ENCODE measurements around the gene PRR16.

DNA sequence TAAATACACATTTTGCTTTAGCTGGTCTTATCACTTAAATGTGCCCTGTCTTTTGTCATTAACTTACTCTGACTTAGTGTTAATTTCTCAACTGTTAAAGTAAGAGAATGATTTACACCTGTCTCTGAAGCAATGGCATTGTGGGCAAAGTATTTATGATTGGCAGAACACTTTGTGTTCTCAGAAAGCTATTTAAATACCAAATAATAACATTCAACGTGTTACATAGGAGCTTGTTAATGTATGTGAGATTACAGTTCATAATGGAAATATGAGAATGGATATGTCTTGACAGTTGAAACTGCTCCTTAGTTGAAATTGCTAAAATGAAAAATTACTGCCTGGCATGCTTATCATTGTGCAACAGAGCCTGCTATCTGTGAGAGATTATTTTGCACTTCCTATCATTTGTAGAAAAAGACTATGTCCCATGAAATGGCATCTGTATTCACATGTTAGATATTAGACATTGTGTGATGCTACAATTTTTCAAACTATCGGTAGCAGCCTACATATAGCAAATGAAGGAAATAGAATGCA is 46.1 kb downstream of the PRR16 start:
- TF ChIP-seq, protein P1, sequence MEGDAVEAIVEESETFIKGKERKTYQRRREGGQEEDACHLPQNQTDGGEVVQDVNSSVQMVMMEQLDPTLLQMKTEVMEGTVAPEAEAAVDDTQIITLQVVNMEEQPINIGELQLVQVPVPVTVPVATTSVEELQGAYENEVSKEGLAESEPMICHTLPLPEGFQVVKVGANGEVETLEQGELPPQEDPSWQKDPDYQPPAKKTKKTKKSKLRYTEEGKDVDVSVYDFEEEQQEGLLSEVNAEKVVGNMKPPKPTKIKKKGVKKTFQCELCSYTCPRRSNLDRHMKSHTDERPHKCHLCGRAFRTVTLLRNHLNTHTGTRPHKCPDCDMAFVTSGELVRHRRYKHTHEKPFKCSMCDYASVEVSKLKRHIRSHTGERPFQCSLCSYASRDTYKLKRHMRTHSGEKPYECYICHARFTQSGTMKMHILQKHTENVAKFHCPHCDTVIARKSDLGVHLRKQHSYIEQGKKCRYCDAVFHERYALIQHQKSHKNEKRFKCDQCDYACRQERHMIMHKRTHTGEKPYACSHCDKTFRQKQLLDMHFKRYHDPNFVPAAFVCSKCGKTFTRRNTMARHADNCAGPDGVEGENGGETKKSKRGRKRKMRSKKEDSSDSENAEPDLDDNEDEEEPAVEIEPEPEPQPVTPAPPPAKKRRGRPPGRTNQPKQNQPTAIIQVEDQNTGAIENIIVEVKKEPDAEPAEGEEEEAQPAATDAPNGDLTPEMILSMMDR (IDR thresholded peaks at IDR 0.05) = no peak
- no peak for TF ChIP-seq POLR2A (IDR thresholded peaks at IDR 0.05)
